ENCODE results near the gene TECTA. TPM values are rescaled to one million over a fixed set of nuclear protein-coding genes. Genes with fewer than 3 reads are reported as not detected.
A peak's percentile ranks its signal among the peaks of the same experiment; 100 is the strongest.

The TECTA gene
- total and polyA plus RNA-seq, 12 donors = 0.58 to 5.9 (median 1.3) TPM

- Histone ChIP-seq H3K4me1 (replicated peaks in 1 of 2) (peaks cover 12 to 30% of the 10 kb centered on the region in 2 donors), H3K27me3 (no peaks in the 10 kb centered on the region), H3K36me3 (replicated peaks in 1 of 2) (no peaks in the 10 kb centered on the region), H3K27ac (no peak overlapping the region), H3K4me3 (no peak overlapping the region), H3K9me3 (replicated peaks in 1 of 3) (no peaks in the 10 kb centered on the region)
- WGBS, 4 donors = 89 to 97% (median 92%) methylated on average over 1 of the region's 1 CpG
- no peak for DNase-seq
- TF ChIP-seq POLR2A (IDR thresholded peaks at IDR 0.05) (no peak), CTCF (IDR thresholded peaks at IDR 0.05) (no peak)
- intact Hi-C loops (cut with DNase I) = no loop called here
Observed at GRCh38 chr11:121228851-121229250, 127.8 kb downstream of the TECTA start.

DNA sequence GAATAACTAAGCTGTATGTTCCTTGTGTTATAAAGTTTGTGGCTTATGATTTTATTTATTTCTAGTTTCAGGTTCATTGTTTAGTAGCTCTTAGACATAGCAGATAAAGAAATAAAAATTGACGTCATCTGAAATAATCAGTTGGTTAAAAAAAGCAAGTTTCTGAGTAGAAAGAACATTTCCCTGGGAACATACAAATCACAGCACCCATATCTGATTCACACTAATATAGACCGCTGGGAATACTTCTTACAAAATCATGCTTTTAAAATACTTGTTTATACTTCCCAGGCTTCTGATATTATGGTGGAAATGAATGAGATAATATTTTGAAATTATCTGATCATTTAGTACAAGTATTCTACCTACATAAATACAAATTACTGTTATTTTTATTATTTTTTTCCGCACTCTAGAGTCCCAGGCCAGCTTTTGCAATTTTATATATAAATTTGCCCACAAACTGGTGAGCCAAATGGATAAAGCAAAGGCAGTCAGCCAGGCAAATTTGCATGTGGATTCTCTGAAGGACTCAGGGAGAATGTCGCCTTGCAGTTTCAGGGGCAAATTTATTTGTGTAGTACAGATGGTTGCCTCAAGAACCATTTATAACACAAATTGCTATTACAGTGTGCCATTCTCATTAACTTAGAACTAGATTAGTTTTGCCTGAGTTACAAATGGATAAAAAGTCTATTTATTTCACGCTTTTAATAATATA, 128.6 kb downstream of the TECTA start:
- H3K9me3 ChIP-seq (replicated peaks in 1 of 3) = no peaks in the 10 kb centered on the region
- no peaks in the 10 kb centered on the region for H3K27me3 ChIP-seq
- DNase-seq = peak in 1 of 7 donors; percentile 11
- intact Hi-C loops (cut with DNase I) = no loop called here
- H3K4me1 ChIP-seq (replicated peaks in 1 of 2) = peaks cover 12 to 30% of the 10 kb centered on the region in 2 donors
- H3K36me3 ChIP-seq (replicated peaks in 1 of 2) = no peaks in the 10 kb centered on the region
- TF ChIP-seq POLR2A (IDR thresholded peaks at IDR 0.05) = no peak
- TF ChIP-seq CTCF (IDR thresholded peaks at IDR 0.05) = no peak
- peak overlapping the region in 2 of 5 donors; percentile 0 to 19 for H3K27ac ChIP-seq
- H3K4me3 ChIP-seq = no peak overlapping the region
- WGBS, 4 donors = 57 to 78% (median 67%) methylated on average over 5 of the region's 5 CpGs

DNA sequence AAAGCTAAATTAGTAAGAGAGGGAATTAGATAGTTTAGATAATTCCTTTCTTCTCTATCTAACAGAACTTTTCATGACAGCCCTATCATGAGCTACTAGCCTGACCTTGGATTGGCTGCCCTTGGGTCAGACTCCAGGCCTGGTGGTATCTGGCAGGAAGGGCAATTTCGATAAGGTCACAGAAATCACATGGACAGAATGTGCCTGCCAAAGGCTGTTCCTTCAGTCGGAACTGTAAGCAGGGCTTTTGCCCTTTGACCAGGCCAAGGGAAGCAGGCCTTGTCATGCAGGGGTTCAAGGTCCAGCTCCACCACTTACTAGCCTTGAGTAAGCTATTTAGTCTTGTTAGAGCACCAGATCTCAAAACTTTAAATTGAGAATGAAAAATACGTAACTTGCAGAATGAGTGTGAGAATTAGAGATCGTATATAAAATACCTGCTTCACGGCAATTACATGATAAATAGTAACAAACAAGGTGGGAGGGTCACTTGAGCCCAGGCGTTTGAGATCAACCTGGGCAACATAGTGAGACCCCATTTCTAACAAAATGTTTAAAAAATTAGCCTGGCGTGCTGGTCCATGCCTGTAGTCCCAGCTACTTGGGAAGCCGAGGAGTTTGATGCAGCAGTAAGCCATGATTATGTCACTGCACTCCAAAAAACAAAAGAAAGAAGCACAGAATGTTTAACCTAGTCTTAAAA, 130.7 kb downstream of the TECTA start:
- peak in 6 of 7 donors; percentile 62 to 75 (median 69) for DNase-seq
- Histone ChIP-seq H3K4me1 (replicated peaks in 1 of 2) (peaks cover 12 to 30% of the 10 kb centered on the region in 2 donors), H3K4me3 (no peak overlapping the region), H3K27ac (peak overlapping the region in 2 of 5 donors; percentile 13 to 30), H3K36me3 (replicated peaks in 1 of 2) (no peaks in the 10 kb centered on the region), H3K27me3 (no peaks in the 10 kb centered on the region), H3K9me3 (replicated peaks in 1 of 3) (no peaks in the 10 kb centered on the region)
- intact Hi-C loops (cut with DNase I) = no loop called here
- 69 to 76% (median 72%) methylated on average over 8 of the region's 8 CpGs for WGBS, 4 donors
- no peak for TF ChIP-seq POLR2A (IDR thresholded peaks at IDR 0.05)
- no peak for TF ChIP-seq CTCF (IDR thresholded peaks at IDR 0.05)

DNA sequence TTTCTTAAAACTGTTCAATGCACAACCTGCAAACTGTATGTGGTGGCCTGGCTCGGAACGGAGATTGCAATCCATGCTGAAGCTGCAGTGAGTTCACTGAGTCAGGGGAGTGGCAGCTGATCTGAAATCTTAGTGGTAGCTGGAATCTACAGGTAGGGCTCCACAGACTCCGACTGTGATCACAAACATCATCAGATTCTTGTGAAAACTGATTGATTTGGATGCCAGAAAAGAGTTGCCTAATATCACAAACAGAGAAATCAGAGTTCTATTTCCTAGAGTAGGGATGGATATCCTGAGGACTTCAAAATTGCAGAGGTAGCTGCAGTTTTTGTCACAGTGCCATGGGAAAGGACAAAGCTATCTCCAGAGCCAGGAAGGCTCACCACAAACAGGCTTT, 134.0 kb downstream of the TECTA start:
- H3K27me3 ChIP-seq = no peaks in the 10 kb centered on the region

More for the DNA sequence above, 134.0 kb downstream of the TECTA start:
- no peak for DNase-seq
- Histone ChIP-seq H3K36me3 (replicated peaks in 1 of 2) (no peaks in the 10 kb centered on the region), H3K27ac (no peak overlapping the region), H3K9me3 (replicated peaks in 1 of 3) (no peaks in the 10 kb centered on the region), H3K4me3 (no peak overlapping the region), H3K4me1 (replicated peaks in 1 of 2) (peaks cover 11 to 21% of the 10 kb centered on the region in 2 donors)
- TF ChIP-seq POLR2A (IDR thresholded peaks at IDR 0.05) (no peak), CTCF (IDR thresholded peaks at IDR 0.05) (no peak)
- intact Hi-C loops (cut with DNase I) = no loop called here
- WGBS, 4 donors = 76 to 95% (median 91%) methylated on average over 3 of the region's 3 CpGs
